ENCODE measurements around the gene C10orf67. TPM values are rescaled to one million over a fixed set of nuclear protein-coding genes. Genes with fewer than 3 reads are reported as not detected.

C10orf67 gene
- total RNA-seq, 1 donor from 2014 or later = not detected

Other genes with a start within 250 kb of the C10orf67 start
- 4.1 and 4.6 TPM in 2 replicates for gene MSRB2, start 249.2 kb downstream of the C10orf67 start, total RNA-seq
- gene PTF1A, start 152.5 kb downstream of the C10orf67 start, total RNA-seq = not detected in 2 replicates
- 18.7 and 21.0 TPM in 2 replicates for gene OTUD1, start 94.3 kb upstream of the C10orf67 start, total RNA-seq